ENCODE data around the gene NOLC1. TPM values are rescaled to one million over a fixed set of nuclear protein-coding genes. Genes with fewer than 3 reads are reported as not detected.
A peak's percentile ranks its signal among the peaks of the same experiment; 100 is the strongest.

NOLC1 gene
- total RNA-seq, 2 experiments from 2014 or later, result 210 to 215 TPM

GRCh38 chr10:102118867-102119266 lies 33.3 kb upstream of the NOLC1 start:
- peaks cover 44% of the 10 kb centered on the region for H3K4me1 Mint-ChIP-seq (ENCODE audit: low read depth)
- H3K9me3 Mint-ChIP-seq, result no peaks in the 10 kb centered on the region
- ChIA-PET CTCF (interaction anchor here (0.9 to 1.6 kb wide), 4 partner anchors 14 to 51 kb away, joined by 3 to 9 read pairs (median 6); partner anchors contain the start of genes NOLC1 and PPRC1), POLR2A (interaction anchor here (0.7 to 6.6 kb wide), 6 partner anchors 13 to 302 kb away, joined by 3 to 65 read pairs (median 4); partner anchors contain the start of gene NOLC1)
- peaks cover 6% of the 10 kb centered on the region for H3K36me3 Mint-ChIP-seq (ENCODE audit: low read depth)
- peak overlapping the region; percentile 84 for H3K4me3 Mint-ChIP-seq
- H3K27ac Mint-ChIP-seq, result peak overlapping the region; percentile 100
- intact Hi-C loops (cut with micrococcal nuclease), result no loop called here
- ATAC-seq (no peak), DNase-seq (peak; percentile 35)
- no peaks in the 10 kb centered on the region for H3K27me3 Mint-ChIP-seq
- TF ChIP-seq, protein P1, sequence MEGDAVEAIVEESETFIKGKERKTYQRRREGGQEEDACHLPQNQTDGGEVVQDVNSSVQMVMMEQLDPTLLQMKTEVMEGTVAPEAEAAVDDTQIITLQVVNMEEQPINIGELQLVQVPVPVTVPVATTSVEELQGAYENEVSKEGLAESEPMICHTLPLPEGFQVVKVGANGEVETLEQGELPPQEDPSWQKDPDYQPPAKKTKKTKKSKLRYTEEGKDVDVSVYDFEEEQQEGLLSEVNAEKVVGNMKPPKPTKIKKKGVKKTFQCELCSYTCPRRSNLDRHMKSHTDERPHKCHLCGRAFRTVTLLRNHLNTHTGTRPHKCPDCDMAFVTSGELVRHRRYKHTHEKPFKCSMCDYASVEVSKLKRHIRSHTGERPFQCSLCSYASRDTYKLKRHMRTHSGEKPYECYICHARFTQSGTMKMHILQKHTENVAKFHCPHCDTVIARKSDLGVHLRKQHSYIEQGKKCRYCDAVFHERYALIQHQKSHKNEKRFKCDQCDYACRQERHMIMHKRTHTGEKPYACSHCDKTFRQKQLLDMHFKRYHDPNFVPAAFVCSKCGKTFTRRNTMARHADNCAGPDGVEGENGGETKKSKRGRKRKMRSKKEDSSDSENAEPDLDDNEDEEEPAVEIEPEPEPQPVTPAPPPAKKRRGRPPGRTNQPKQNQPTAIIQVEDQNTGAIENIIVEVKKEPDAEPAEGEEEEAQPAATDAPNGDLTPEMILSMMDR (IDR thresholded peaks at IDR 0.05), result no peak

DNA sequence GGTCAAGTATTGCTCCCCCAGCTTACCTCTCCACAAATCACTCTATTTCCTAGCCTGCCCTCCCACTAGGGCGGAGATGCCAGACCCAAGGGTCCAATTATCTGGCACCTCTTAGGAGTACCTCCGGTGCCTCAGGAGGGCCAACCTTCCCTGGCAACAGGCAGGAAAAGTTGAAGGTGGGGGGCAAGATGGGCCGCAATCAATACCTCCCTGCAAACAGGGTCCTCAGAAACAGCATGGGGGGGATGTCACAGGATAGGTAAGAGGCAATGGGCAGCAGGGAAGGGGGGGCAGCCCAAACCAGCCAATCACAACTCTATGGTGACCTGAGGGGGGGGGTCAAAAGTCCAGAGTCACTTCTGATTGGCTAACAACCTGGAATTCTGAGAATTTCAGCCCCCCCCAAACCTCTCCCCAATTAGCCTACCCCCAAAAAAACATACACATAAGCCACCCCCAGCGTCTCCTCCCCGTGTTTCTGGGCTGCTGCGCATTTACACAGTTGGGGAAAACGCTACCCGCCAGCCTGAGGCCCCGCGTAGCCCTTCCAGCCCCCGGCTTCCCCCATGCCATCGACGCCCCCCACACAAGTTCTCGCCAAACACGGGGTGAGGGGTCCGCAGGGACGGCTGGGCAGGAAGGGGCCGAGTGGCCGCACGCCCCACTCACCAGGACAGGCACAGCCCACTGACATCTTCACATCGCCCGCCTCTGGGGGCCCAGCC lies 32.6 kb upstream of the NOLC1 start:
- ChIA-PET CTCF (interaction anchor here (0.9 to 1.6 kb wide), 4 partner anchors 13 to 50 kb away, joined by 3 to 9 read pairs (median 6); partner anchors contain the start of genes NOLC1 and PPRC1), POLR2A (interaction anchor here (0.7 to 6.6 kb wide), 7 partner anchors 14 to 303 kb away, joined by 3 to 65 read pairs (median 4); partner anchors contain the start of gene NOLC1)
- DNase-seq (peak; percentile 85), ATAC-seq (peak; percentile 25)
- Mint-ChIP-seq H3K27ac (peak overlapping the region; percentile 100), H3K27me3 (no peaks in the 10 kb centered on the region), H3K4me1 (ENCODE audit: low read depth) (peaks cover 44% of the 10 kb centered on the region), H3K9me3 (no peaks in the 10 kb centered on the region), H3K4me3 (peak overlapping the region; percentile 84), H3K36me3 (ENCODE audit: low read depth) (peaks cover 6% of the 10 kb centered on the region)
- TF ChIP-seq, protein P1 (IDR thresholded peaks at IDR 0.05), result no peak
- intact Hi-C loops (cut with micrococcal nuclease), result no loop called here

GRCh38 chr10:102120142-102120990 lies 31.8 kb upstream of the NOLC1 start, which contains the start of gene LDB1:
LDB1 (minus strand) TSS chr10:102120368; CDS start chr10:102120110, 258 bp downstream.
- H3K9me3 Mint-ChIP-seq, result no peaks in the 10 kb centered on the region
- DNase-seq (peak; percentile 72), ATAC-seq (peak; percentile 35)
- peaks cover 5% of the 10 kb centered on the region for H3K36me3 Mint-ChIP-seq (ENCODE audit: low read depth)
- CTCF ChIA-PET, result interaction anchor here (4.5 kb wide), 1 partner anchor 11 kb away, joined by 40 read pairs; the partner anchor contains the start of gene PPRC1
- H3K4me3 Mint-ChIP-seq, result peak within 1 kb of the TSS; percentile 84
- intact Hi-C loops (cut with micrococcal nuclease), result no loop called here
- TF ChIP-seq, protein P1 (IDR thresholded peaks at IDR 0.05), result no peak
- POLR2A ChIA-PET, result interaction anchor here (0.6 to 2.7 kb wide), 8 partner anchors 11 to 39 kb away, joined by 3 to 16 read pairs (median 4); partner anchors contain the start of gene NOLC1
- no peaks in the 10 kb centered on the region for H3K27me3 Mint-ChIP-seq
- H3K4me1 Mint-ChIP-seq (ENCODE audit: low read depth), result peaks cover 41% of the 10 kb centered on the region
- H3K27ac Mint-ChIP-seq, result peak within 1 kb of the TSS; percentile 100

GRCh38 chr10:102120991-102121738 lies 31.0 kb upstream of the NOLC1 start:
- POLR2A ChIA-PET, result interaction anchor here (1.0 to 2.7 kb wide), 10 partner anchors 11 to 303 kb away, joined by 3 to 16 read pairs (median 4); partner anchors contain the start of genes NOLC1 and OGA
- H3K36me3 Mint-ChIP-seq (ENCODE audit: low read depth), result peaks cover 5% of the 10 kb centered on the region
- H3K27me3 Mint-ChIP-seq, result no peaks in the 10 kb centered on the region
- CTCF ChIA-PET, result interaction anchor here (0.9 to 4.5 kb wide), 2 partner anchors 10 to 285 kb away, joined by 3 to 40 read pairs; partner anchors contain the start of gene PPRC1
- ATAC-seq (no peak), DNase-seq (peak; percentile 37)
- TF ChIP-seq, protein P1 (IDR thresholded peaks at IDR 0.05), result no peak
- intact Hi-C loops (cut with micrococcal nuclease), result no loop called here
- peak overlapping the region; percentile 84 for H3K4me3 Mint-ChIP-seq
- peak overlapping the region; percentile 92 for H3K27ac Mint-ChIP-seq
- no peaks in the 10 kb centered on the region for H3K9me3 Mint-ChIP-seq
- peaks cover 33% of the 10 kb centered on the region for H3K4me1 Mint-ChIP-seq (ENCODE audit: low read depth)
